Endodermal cell (in vitro differentiated cells): Measurements from ENCODE around the gene ITM2B. TPM values are rescaled to one million over a fixed set of nuclear protein-coding genes. Genes with fewer than 3 reads are reported as not detected.

ENCODE experiments used
- DNase-seq: peaks from one replicate; pipeline ENCODE4 v3.0.0-alpha.2; 2017
- H3K27ac ChIP-seq: 2 replicates; pipeline ENCODE4 v1.5.1; 2013; ENCODE audit warnings: mild to moderate bottlenecking, low read depth, low read length, moderate library complexity
- H3K27me3 ChIP-seq: 2 replicates; pipeline ENCODE4 v1.6.1; 2013; ENCODE audit warnings: mild to moderate bottlenecking, low read length, moderate library complexity; ENCODE audit not compliant: insufficient read depth, control insufficient read depth, poor library complexity, severe bottlenecking
- H3K36me3 ChIP-seq: 2 replicates; pipeline ENCODE4 v1.7.0; 2013; ENCODE audit warnings: mild to moderate bottlenecking, low read length, moderate library complexity; ENCODE audit not compliant: control insufficient read depth, insufficient read depth
- H3K4me1 ChIP-seq: one replicate; pipeline ENCODE4 v1.7.0; 2013; ENCODE audit warnings: low read length; ENCODE audit not compliant: control insufficient read depth, insufficient read depth
- H3K4me3 ChIP-seq: 2 replicates; pipeline ENCODE4 v1.5.1; 2013; ENCODE audit warnings: mild to moderate bottlenecking, low read length, moderate library complexity
- H3K9ac ChIP-seq: 2 replicates; pipeline ENCODE4 v1.6.1; 2013; ENCODE audit warnings: mild to moderate bottlenecking, low read length, moderate library complexity; ENCODE audit not compliant: poor library complexity, severe bottlenecking; ENCODE audit errors: extremely low read depth
- H3K9me3 ChIP-seq: 2 replicates; pipeline ENCODE4 v1.6.1; 2013; ENCODE audit warnings: mild to moderate bottlenecking, low read length, moderate library complexity; ENCODE audit not compliant: control insufficient read depth
- H3K27ac Mint-ChIP-seq: 2 replicates; pipeline ENCODE4 v1.8.0; 2020; ENCODE audit warnings: mixed read lengths
- H3K27me3 Mint-ChIP-seq: 2 replicates; pipeline ENCODE4 v1.8.0; 2021; ENCODE audit warnings: mild to moderate bottlenecking, mixed read lengths; ENCODE audit not compliant: insufficient read depth
- H3K36me3 Mint-ChIP-seq: 2 replicates; pipeline ENCODE4 v1.8.0; 2020; ENCODE audit warnings: low read depth, mixed read lengths
- H3K4me1 Mint-ChIP-seq: 2 replicates; pipeline ENCODE4 v1.8.0; 2020; ENCODE audit warnings: mixed read lengths
- H3K4me3 Mint-ChIP-seq: 2 replicates; pipeline ENCODE4 v1.8.0; 2020; ENCODE audit warnings: mild to moderate bottlenecking, moderate library complexity, mixed read lengths
- H3K9me3 Mint-ChIP-seq: 2 replicates; pipeline ENCODE4 v1.8.0; 2020; ENCODE audit warnings: mild to moderate bottlenecking, mixed read lengths
- CTCF ChIP-seq: fragments of 200-600 bp; sonication (generic); conservative IDR thresholded peaks from 2 replicates; pipeline ENCODE4 v1.5.0; 2021; ENCODE audit warnings: antibody characterized with exemption, mild to moderate bottlenecking
- WGBS, 2 experiments: methylation state at CpG; one replicate each; pipeline versions ENCODE4 v1.1.5 to v1.1.7; 2013; ENCODE audit warnings: missing lambda C conversion rate in 2 of 2, mixed read lengths in 1 of 2; ENCODE audit not compliant: insufficient coverage in 1 of 2, insufficient read length in 1 of 2; 5-methylcytosine and 5-hydroxymethylcytosine counted together
- total RNA-seq, 2 donors: library from RNA; stranded (reverse); fragmentation: NEBNext Ultra II Directional in 1 of 2; extraction: Animal tissue kit (Norgen Biotek cat#: 25700) in 1 of 2; gene quantifications; 2 replicates in 1 of 2; 3 replicates in 1 of 2; pipeline ENCODE4 v1.2.1, GENCODE V29; 2021

The ITM2B gene
- total RNA-seq, 2 donors from 2014 or later: 158 to 170 TPM

- no peaks in the 10 kb centered on the region for H3K27me3 Mint-ChIP-seq
- no peak for DNase-seq
- Histone ChIP-seq H3K27ac (no peak overlapping the region), H3K36me3 (peaks cover 12% of the 10 kb centered on the region), H3K4me3 (no peak overlapping the region), H3K9ac (no peak overlapping the region), H3K9me3 (no peaks in the 10 kb centered on the region), H3K4me1 (no peaks in the 10 kb centered on the region), H3K27me3 (no peaks in the 10 kb centered on the region)
- H3K4me1 Mint-ChIP-seq: peaks cover 6% of the 10 kb centered on the region
- no peaks in the 10 kb centered on the region for H3K9me3 Mint-ChIP-seq
- H3K27ac Mint-ChIP-seq: no peak overlapping the region
- 95% methylated on average over 4 of the region's 4 CpGs; no CpG with 5 or more reads in 1 of the 2 experiments for WGBS, 2 experiments
- no peak overlapping the region for H3K4me3 Mint-ChIP-seq
- no peak for TF ChIP-seq CTCF
- peaks cover 3% of the 10 kb centered on the region for H3K36me3 Mint-ChIP-seq
Observed at GRCh38 chr13:48241651-48242050, 8.6 kb downstream of the ITM2B start.

GRCh38 chr13:48242677-48243076 lies 9.7 kb downstream of the ITM2B start:
- Histone ChIP-seq H3K9me3 (no peaks in the 10 kb centered on the region), H3K9ac (no peak overlapping the region), H3K4me3 (no peak overlapping the region), H3K36me3 (peaks cover 9% of the 10 kb centered on the region), H3K27me3 (no peaks in the 10 kb centered on the region), H3K27ac (no peak overlapping the region), H3K4me1 (no peaks in the 10 kb centered on the region)
- Mint-ChIP-seq H3K4me3 (no peak overlapping the region), H3K4me1 (no peaks in the 10 kb centered on the region), H3K27ac (no peak overlapping the region), H3K36me3 (peaks cover 3% of the 10 kb centered on the region), H3K9me3 (no peaks in the 10 kb centered on the region), H3K27me3 (no peaks in the 10 kb centered on the region)
- WGBS, 2 experiments: 100% methylated on average over 1 of the region's 1 CpG; no CpG with 5 or more reads in 1 of the 2 experiments
- no peak for TF ChIP-seq CTCF
- no peak for DNase-seq

GRCh38 chr13:48244159-48244558 lies 11.2 kb downstream of the ITM2B start:
- no peak overlapping the region for H3K27ac Mint-ChIP-seq
- 88 to 100% methylated on average over 1 of the region's 1 CpG for WGBS, 2 experiments
- H3K36me3 ChIP-seq: peaks cover 8% of the 10 kb centered on the region
- no peak for DNase-seq
- H3K27me3 Mint-ChIP-seq: no peaks in the 10 kb centered on the region
- no peak overlapping the region for H3K9ac ChIP-seq
- no peak for TF ChIP-seq CTCF
- H3K4me1 ChIP-seq: no peaks in the 10 kb centered on the region
- no peaks in the 10 kb centered on the region for H3K27me3 ChIP-seq
- no peaks in the 10 kb centered on the region for H3K4me1 Mint-ChIP-seq
- no peaks in the 10 kb centered on the region for H3K9me3 Mint-ChIP-seq
- H3K27ac ChIP-seq: no peak overlapping the region
- no peak overlapping the region for H3K4me3 Mint-ChIP-seq
- H3K9me3 ChIP-seq: no peaks in the 10 kb centered on the region
- no peak overlapping the region for H3K4me3 ChIP-seq
- peaks cover 3% of the 10 kb centered on the region for H3K36me3 Mint-ChIP-seq
